HepG2 (cell line): ENCODE measurements around the gene ARVCF.

Source experiments
- BCL3 ChIP-seq: sonication (generic); formaldehyde crosslinking; IDR thresholded peaks from 2 replicates; pipeline ENCODE4 v1.5.1; 2020; ENCODE audit warnings: mild to moderate bottlenecking, missing genetic modification reagents, moderate library complexity
- BCLAF1 ChIP-seq: fragments of 450-650 bp; IDR thresholded peaks from 2 replicates; pipeline ENCODE4 v1.6.1; 2017; ENCODE audit warnings: mild to moderate bottlenecking
- MXI1 ChIP-seq: IDR thresholded peaks from 3 replicates; pipeline ENCODE4 v1.6.1; 2012; ENCODE audit warnings: low read depth, low read length, inconsistent platforms, borderline replicate concordance
- POLR2AphosphoS2 ChIP-seq: IDR thresholded peaks from 2 replicates; pipeline ENCODE4 v1.6.1; 2011; ENCODE audit warnings: low read depth, low read length, improper control_type of control experiment
- THYN1 ChIP-seq: sonication (generic); formaldehyde crosslinking; IDR thresholded peaks from 2 replicates; pipeline ENCODE4 v1.8.1; 2023; ENCODE audit warnings: low read depth, mild to moderate bottlenecking, moderate library complexity, missing genetic modification reagents, borderline replicate concordance
- UBTF ChIP-seq: sonication (generic); formaldehyde crosslinking; IDR thresholded peaks from 2 replicates; pipeline ENCODE4 v1.4.0; 2020; ENCODE audit warnings: mild to moderate bottlenecking, missing genetic modification reagents
- ZBTB10 ChIP-seq: sonication (generic); formaldehyde crosslinking; IDR thresholded peaks from 2 replicates; pipeline ENCODE4 v1.4.0; 2020; ENCODE audit warnings: missing genetic modification reagents, borderline replicate concordance

- TF ChIP-seq UBTF (CRISPR knock-in tag) (no peak), POLR2AphosphoS2 (no peak), MXI1 (no peak), ZBTB10 (CRISPR knock-in tag) (no peak), THYN1 (no peak), BCL3 (CRISPR knock-in tag) (no peak), BCLAF1 (no peak)
Measured at GRCh38 chr22:19951346-19951745, 65.3 kb downstream of the ARVCF start.
